Panc1 (cell line): ENCODE results near the gene GPR34. TPM values are rescaled to one million over a fixed set of nuclear protein-coding genes. Genes with fewer than 3 reads are reported as not detected.

ENCODE experiments used
- ATAC-seq: fragments of 200-7000 bp; cut with Tn5 transposase; 2 replicates; pipeline ENCODE4 v1.9.1; 2020; ENCODE audit warnings: mild to moderate bottlenecking, moderate library complexity
- BruUV-seq: library from RNA; stranded (reverse); fragments of 400-500 nt; replicated peaks from 2 replicates; lab custom pipeline; 2021; lab: Mats Ljungman, UMichigan
- CTCF ChIA-PET: fragments of 300-600 bp; sonication (Branson Sonifier 250); formaldehyde crosslinking; loops from one replicate; lab custom pipeline; 2022; ENCODE audit warnings: antibody characterized with exemption; lab: Charles Lee
- POLR2A ChIA-PET: fragments of 300-600 bp; sonication (Branson Sonifier 250); formaldehyde crosslinking; loops from one replicate; lab custom pipeline; 2022; ENCODE audit warnings: antibody characterized with exemption; lab: Charles Lee
- DNase-seq: peaks from one replicate; pipeline ENCODE4 v3.0.0-alpha.2; 2010; ENCODE audit warnings: low read depth, low spot score
- H3K27ac ChIP-seq: 2 replicates; pipeline ENCODE4 v1.5.1; 2011; ENCODE audit warnings: mild to moderate bottlenecking, low read length, inconsistent platforms
- H3K27me3 ChIP-seq: fragments of 200-500 bp; sonication (Bioruptor generic); 2 replicates; pipeline ENCODE4 v1.6.0; 2014; ENCODE audit warnings: low read length, inconsistent platforms; ENCODE audit not compliant: control insufficient read depth, insufficient read depth
- H3K36me3 ChIP-seq: fragments of 200-500 bp; sonication (Bioruptor generic); 2 replicates; pipeline ENCODE4 v1.5.1; 2014; ENCODE audit warnings: inconsistent platforms, mild to moderate bottlenecking, low read length, moderate library complexity; ENCODE audit not compliant: control insufficient read depth, insufficient read depth
- H3K4me1 ChIP-seq: 2 replicates; pipeline ENCODE4 v1.5.1; 2011; ENCODE audit warnings: inconsistent platforms, mild to moderate bottlenecking, low read length, moderate library complexity; ENCODE audit not compliant: control insufficient read depth, insufficient read depth
- H3K4me3 ChIP-seq, 2 experiments: 2 replicates each; pipeline ENCODE4 v1.5.1; 2011 to 2012; ENCODE audit warnings: low read depth in 2 of 2, low read length in 2 of 2, mild to moderate bottlenecking in 2 of 2, inconsistent platforms in 1 of 2, moderate library complexity in 1 of 2
- H3K9me3 ChIP-seq: fragments of 200-500 bp; sonication (Bioruptor generic); 2 replicates; pipeline ENCODE4 v1.5.1; 2014; ENCODE audit warnings: low read depth, mild to moderate bottlenecking, inconsistent platforms, low read length, moderate library complexity; ENCODE audit not compliant: control insufficient read depth, insufficient read depth
- CTCF ChIP-seq: fragments of 450-650 bp; IDR thresholded peaks from 2 replicates; pipeline ENCODE4 v1.5.1; 2017; ENCODE audit warnings: mild to moderate bottlenecking
- POLR2AphosphoS5 ChIP-seq: IDR thresholded peaks from 2 replicates; pipeline ENCODE4 v1.6.1; 2012; ENCODE audit warnings: mild to moderate bottlenecking, low read depth, low read length, moderate library complexity
- REST ChIP-seq, 2 experiments: IDR thresholded peaks; 2 replicates each; pipeline ENCODE4 v1.6.1; 2011 to 2012; ENCODE audit warnings: low read depth in 2 of 2, control low read depth in 1 of 2, low read length in 1 of 2, mild to moderate bottlenecking in 1 of 2, moderate library complexity in 1 of 2; ENCODE audit not compliant: insufficient read depth in 1 of 2
- SIN3A ChIP-seq: IDR thresholded peaks from 2 replicates; pipeline ENCODE4 v1.6.1; 2012; ENCODE audit warnings: low read depth, mild to moderate bottlenecking, low read length, moderate library complexity, borderline replicate concordance; ENCODE audit not compliant: insufficient read depth
- TCF7L2 ChIP-seq: IDR thresholded peaks from 2 replicates; pipeline ENCODE4 v1.6.1; 2011; ENCODE audit warnings: mild to moderate bottlenecking, low read depth, low read length, inconsistent platforms
- in situ Hi-C: cut with HindIII; loops from 2 replicates; pipeline ENCODE4 v1.10.0; 2016; ENCODE audit warnings: low sequenced_read_pairs, low pct_unique_long_range_greater_than_20kb
- intact Hi-C: fragments of 100-400 bp; cut with micrococcal nuclease; formaldehyde crosslinking; loops from one replicate; pipeline ENCODE4 v1.10.0; 2022; ENCODE audit not compliant: unreplicated experiment
- total RNA-seq: library from RNA; stranded (reverse); gene quantifications from one replicate; pipeline ENCODE4 v1.2.1, GENCODE V29; 2021; ENCODE audit not compliant: unreplicated experiment

GPR34 gene
- total RNA-seq, 1 experiment from 2014 or later: not detected

- Histone ChIP-seq H3K4me3 (no peak overlapping the region), H3K27ac (no peak overlapping the region), H3K27me3 (no peaks in the 10 kb centered on the region), H3K9me3 (no peaks in the 10 kb centered on the region), H3K36me3 (no peaks in the 10 kb centered on the region; the same call in 1 of the 2 replicates), H3K4me1 (no peaks in the 10 kb centered on the region)
- POLR2A ChIA-PET: no interaction called here
- no peak for DNase-seq
- ATAC-seq: no peak
- in situ Hi-C loops (no loop called here), intact Hi-C loops (no loop called here)
- TF ChIP-seq TCF7L2 (no peak), POLR2AphosphoS5 (no peak), SIN3A (no peak), CTCF (no peak), REST (IDR thresholded peaks at IDR 0.05; ENCODE audit: insufficient read depth in 1 of 2, low read depth in 2 of 2, low read length in 1 of 2) (no peak)
- BruUV-seq: no TSS peak
- CTCF ChIA-PET: no interaction called here
These were observed 4.6 kb upstream of the GPR34 start for GRCh38 chrX:41684138-41684537.

GRCh38 chrX:41684940-41685339 is 3.8 kb upstream of the GPR34 start:
- ATAC-seq (no peak), DNase-seq (no peak)
- ChIA-PET CTCF (no interaction called here), POLR2A (no interaction called here)
- BruUV-seq: no TSS peak
- no peak overlapping the region for H3K4me3 ChIP-seq
- intact Hi-C loops (no loop called here), in situ Hi-C loops (no loop called here)
- H3K9me3 ChIP-seq: no peaks in the 10 kb centered on the region
- H3K36me3 ChIP-seq: no peaks in the 10 kb centered on the region
- no peaks in the 10 kb centered on the region for H3K4me1 ChIP-seq
- TF ChIP-seq POLR2AphosphoS5 (no peak), REST (IDR thresholded peaks at IDR 0.05; ENCODE audit: insufficient read depth in 1 of 2, low read depth in 2 of 2, low read length in 1 of 2) (no peak), CTCF (no peak), TCF7L2 (no peak), SIN3A (no peak)
- H3K27ac ChIP-seq: no peak overlapping the region
- no peaks in the 10 kb centered on the region for H3K27me3 ChIP-seq
